HTERT RPE-1 (cell line): ENCODE measurements around the gene MMP14.
"Not testable (repeated sequence)": the region's sequence is repeated elsewhere in the genome, so short reads cannot be mapped to it uniquely, and the experiment has no call there.

Experiments
- in situ Hi-C: fragments of 300-500 bp; cut with MboI; formaldehyde crosslinking; loops from 4 replicates; pipeline ENCODE4 v1.14.3; 2020; ENCODE audit warnings: low sequenced_read_pairs

Gene MMP14

GRCh38 chr14:22814373-22814772 lies 22.0 kb upstream of the MMP14 start:
- in situ Hi-C loops: no loop called here

- in situ Hi-C loops: no loop called here
Measured at GRCh38 chr14:22814941-22815713, 21.3 kb upstream of the MMP14 start, which contains the start of gene SLC7A7. Gene SLC7A7, minus strand, starts transcription at chr14:22815435. Its CDS starts 2,037 bp downstream, at chr14:22813398.

- in situ Hi-C loops: no loop called here
Measured at GRCh38 chr14:22819151-22819988, 17.0 kb upstream of the MMP14 start.

- in situ Hi-C loops: no loop called here
Measured at GRCh38 chr14:22820731-22821130, 15.7 kb upstream of the MMP14 start.

GRCh38 chr14:22821193-22822015 lies 15.0 kb upstream of the MMP14 start:
- in situ Hi-C loops: no loop called here

- in situ Hi-C loops: no loop called here
Measured at GRCh38 chr14:22822016-22822570, 14.3 kb upstream of the MMP14 start.

- in situ Hi-C loops: no loop called here
Measured at GRCh38 chr14:22822571-22823098, 13.8 kb upstream of the MMP14 start.

- in situ Hi-C loops: no loop called here
Measured at GRCh38 chr14:22824711-22825359, 11.6 kb upstream of the MMP14 start.

GRCh38 chr14:22829076-22829660 lies 7.2 kb upstream of the MMP14 start:
- in situ Hi-C loops: not testable (repeated sequence)

- in situ Hi-C loops: no loop called here
Measured at GRCh38 chr14:22829661-22830442, 6.5 kb upstream of the MMP14 start, which contains the start of gene MRPL52. Gene MRPL52, plus strand, starts transcription at chr14:22829887. Its CDS starts 26 bp downstream, at chr14:22829913.

GRCh38 chr14:22830443-22831010 lies 5.9 kb upstream of the MMP14 start:
- in situ Hi-C loops: no loop called here

- in situ Hi-C loops: no loop called here
Measured at GRCh38 chr14:22835505-22835904, 880 bp upstream of the MMP14 start.

GRCh38 chr14:22837114-22837749 lies 847 bp downstream of the MMP14 start:
- in situ Hi-C loops: no loop called here

- in situ Hi-C loops: no loop called here
Measured at GRCh38 chr14:22837750-22838538, 1.6 kb downstream of the MMP14 start.

GRCh38 chr14:22838631-22839041 lies 2.3 kb downstream of the MMP14 start:
- in situ Hi-C loops: no loop called here

- in situ Hi-C loops: no loop called here
Measured at GRCh38 chr14:22839159-22839779, 2.9 kb downstream of the MMP14 start.

GRCh38 chr14:22841311-22841710 lies 4.9 kb downstream of the MMP14 start:
- in situ Hi-C loops: no loop called here
